Panc1 (cell line): ENCODE measurements around the gene BCKDHA. TPM values are rescaled to one million over a fixed set of nuclear protein-coding genes. Genes with fewer than 3 reads are reported as not detected.
"Not testable (repeated sequence)": the region's sequence is repeated elsewhere in the genome, so short reads cannot be mapped to it uniquely, and the experiment has no call there.

Experiments used
- ATAC-seq: fragments of 200-7000 bp; cut with Tn5 transposase; 2 replicates; pipeline ENCODE4 v1.9.1; 2020; ENCODE audit warnings: mild to moderate bottlenecking, moderate library complexity
- BruUV-seq: library from RNA; stranded (reverse); fragments of 400-500 nt; replicated peaks from 2 replicates; lab custom pipeline; 2021; lab: Mats Ljungman, UMichigan
- CTCF ChIA-PET: fragments of 300-600 bp; sonication (Branson Sonifier 250); formaldehyde crosslinking; loops from one replicate; lab custom pipeline; 2022; ENCODE audit warnings: antibody characterized with exemption; lab: Charles Lee
- POLR2A ChIA-PET: fragments of 300-600 bp; sonication (Branson Sonifier 250); formaldehyde crosslinking; loops from one replicate; lab custom pipeline; 2022; ENCODE audit warnings: antibody characterized with exemption; lab: Charles Lee
- DNase-seq: peaks from one replicate; pipeline ENCODE4 v3.0.0-alpha.2; 2010; ENCODE audit warnings: low read depth, low spot score
- H3K27ac ChIP-seq: 2 replicates; pipeline ENCODE4 v1.5.1; 2011; ENCODE audit warnings: mild to moderate bottlenecking, low read length, inconsistent platforms
- H3K27me3 ChIP-seq: fragments of 200-500 bp; sonication (Bioruptor generic); 2 replicates; pipeline ENCODE4 v1.6.0; 2014; ENCODE audit warnings: low read length, inconsistent platforms; ENCODE audit not compliant: control insufficient read depth, insufficient read depth
- H3K36me3 ChIP-seq: fragments of 200-500 bp; sonication (Bioruptor generic); 2 replicates; pipeline ENCODE4 v1.5.1; 2014; ENCODE audit warnings: inconsistent platforms, mild to moderate bottlenecking, low read length, moderate library complexity; ENCODE audit not compliant: control insufficient read depth, insufficient read depth
- H3K4me1 ChIP-seq: 2 replicates; pipeline ENCODE4 v1.5.1; 2011; ENCODE audit warnings: inconsistent platforms, mild to moderate bottlenecking, low read length, moderate library complexity; ENCODE audit not compliant: control insufficient read depth, insufficient read depth
- H3K4me3 ChIP-seq, 2 experiments: 2 replicates each; pipeline ENCODE4 v1.5.1; 2011 to 2012; ENCODE audit warnings: low read depth in 2 of 2, low read length in 2 of 2, mild to moderate bottlenecking in 2 of 2, inconsistent platforms in 1 of 2, moderate library complexity in 1 of 2
- H3K9me3 ChIP-seq: fragments of 200-500 bp; sonication (Bioruptor generic); 2 replicates; pipeline ENCODE4 v1.5.1; 2014; ENCODE audit warnings: low read depth, mild to moderate bottlenecking, inconsistent platforms, low read length, moderate library complexity; ENCODE audit not compliant: control insufficient read depth, insufficient read depth
- CTCF ChIP-seq: fragments of 450-650 bp; IDR thresholded peaks from 2 replicates; pipeline ENCODE4 v1.5.1; 2017; ENCODE audit warnings: mild to moderate bottlenecking
- POLR2AphosphoS5 ChIP-seq: IDR thresholded peaks from 2 replicates; pipeline ENCODE4 v1.6.1; 2012; ENCODE audit warnings: mild to moderate bottlenecking, low read depth, low read length, moderate library complexity
- REST ChIP-seq, 2 experiments: IDR thresholded peaks; 2 replicates each; pipeline ENCODE4 v1.6.1; 2011 to 2012; ENCODE audit warnings: low read depth in 2 of 2, control low read depth in 1 of 2, low read length in 1 of 2, mild to moderate bottlenecking in 1 of 2, moderate library complexity in 1 of 2; ENCODE audit not compliant: insufficient read depth in 1 of 2
- TCF7L2 ChIP-seq: IDR thresholded peaks from 2 replicates; pipeline ENCODE4 v1.6.1; 2011; ENCODE audit warnings: mild to moderate bottlenecking, low read depth, low read length, inconsistent platforms
- in situ Hi-C: cut with HindIII; loops from 2 replicates; pipeline ENCODE4 v1.10.0; 2016; ENCODE audit warnings: low sequenced_read_pairs, low pct_unique_long_range_greater_than_20kb
- intact Hi-C: fragments of 100-400 bp; cut with micrococcal nuclease; formaldehyde crosslinking; loops from one replicate; pipeline ENCODE4 v1.10.0; 2022; ENCODE audit not compliant: unreplicated experiment
- total RNA-seq: library from RNA; stranded (reverse); gene quantifications from one replicate; pipeline ENCODE4 v1.2.1, GENCODE V29; 2021; ENCODE audit not compliant: unreplicated experiment

Gene BCKDHA
- total RNA-seq, 1 experiment from 2014 or later = 11.2 TPM

GRCh38 chr19:41462497-41462896 lies 64.9 kb downstream of the BCKDHA start:
- H3K36me3 ChIP-seq = no peaks in the 10 kb centered on the region
- DNase-seq (no peak), ATAC-seq (no peak)
- ChIA-PET POLR2A (no interaction called here), CTCF (no interaction called here)
- no peak overlapping the region for H3K27ac ChIP-seq
- in situ Hi-C loops = no loop called here
- TF ChIP-seq POLR2AphosphoS5 = no peak
- no peak for TF ChIP-seq REST (IDR thresholded peaks at IDR 0.05; ENCODE audit: insufficient read depth in 1 of 2, low read depth in 2 of 2, low read length in 1 of 2)
- TF ChIP-seq TCF7L2 = no peak
- TF ChIP-seq CTCF = no peak
- H3K4me3 ChIP-seq = no peak overlapping the region
- intact Hi-C loops = loop anchor here (10.0 kb wide), 1 partner anchor 82 kb away; no protein-coding TSS in a partner anchor
- H3K4me1 ChIP-seq = no peaks in the 10 kb centered on the region
- H3K9me3 ChIP-seq = no peaks in the 10 kb centered on the region
- H3K27me3 ChIP-seq = peaks cover 10% of the 10 kb centered on the region
- BruUV-seq = no TSS peak

GRCh38 chr19:41463257-41464256 lies 65.9 kb downstream of the BCKDHA start:
- H3K4me1 ChIP-seq, H3K27ac ChIP-seq, H3K36me3 ChIP-seq, H3K4me3 ChIP-seq, DNase-seq, H3K9me3 ChIP-seq, in situ Hi-C loops, H3K27me3 ChIP-seq, POLR2A ChIA-PET, CTCF ChIA-PET, BruUV-seq, ATAC-seq: not testable (repeated sequence)
- intact Hi-C loops = loop anchor here (10.0 kb wide), 1 partner anchor 81 kb away; no protein-coding TSS in a partner anchor

Other genes starting within 250 kb of the BCKDHA start
- 8.5 TPM for gene CYP2S1, start 204.6 kb upstream of the BCKDHA start, total RNA-seq
- gene AXL, start 178.6 kb upstream of the BCKDHA start, total RNA-seq = 128 TPM
- 183 TPM for gene HNRNPUL1, start 133.4 kb upstream of the BCKDHA start, total RNA-seq
- gene CCDC97, start 87.6 kb upstream of the BCKDHA start, total RNA-seq = 25.5 TPM
- gene TGFB1, start 43.9 kb upstream of the BCKDHA start, total RNA-seq = 42.6 TPM
- gene B9D2, start 33.7 kb upstream of the BCKDHA start, total RNA-seq = 7.1 TPM
- 4.4 TPM for gene TMEM91, start 21.3 kb upstream of the BCKDHA start, total RNA-seq
- gene EXOSC5, start 459 bp upstream of the BCKDHA start, total RNA-seq = 25.2 TPM
- gene B3GNT8, start 29.6 kb downstream of the BCKDHA start, total RNA-seq = 0.10 TPM
- 37.5 TPM for gene DMAC2, start 42.1 kb downstream of the BCKDHA start, total RNA-seq
- not detected for gene ERICH4, start 45.3 kb downstream of the BCKDHA start, total RNA-seq
- not detected for gene CEACAM21, start 178.3 kb downstream of the BCKDHA start, total RNA-seq
- not detected for gene CEACAM4, start 229.3 kb downstream of the BCKDHA start, total RNA-seq